AG09309 (cell line): ENCODE results near the gene GSAP.
"Not testable (repeated sequence)": the region's sequence is repeated elsewhere in the genome, so short reads cannot be mapped to it uniquely, and the experiment has no call there.

ENCODE experiments used
- DNase-seq: peaks from one replicate; pipeline ENCODE4 v3.0.0-alpha.2; 2010; ENCODE audit warnings: low read depth
- H3K4me3 ChIP-seq: 2 replicates; pipeline ENCODE4 v1.5.1; 2011; ENCODE audit warnings: mild to moderate bottlenecking, low read depth, low read length, moderate library complexity; ENCODE audit not compliant: control insufficient read depth
- TF ChIP-seq, protein P1 (sequence below): IDR thresholded peaks from 2 replicates; pipeline ENCODE4 v1.5.1; 2011; ENCODE audit warnings: mild to moderate bottlenecking, low read depth, low read length, inconsistent platforms; ENCODE audit not compliant: insufficient read depth, control insufficient read depth; ENCODE audit errors: missing control alignments

GSAP gene, protein sequence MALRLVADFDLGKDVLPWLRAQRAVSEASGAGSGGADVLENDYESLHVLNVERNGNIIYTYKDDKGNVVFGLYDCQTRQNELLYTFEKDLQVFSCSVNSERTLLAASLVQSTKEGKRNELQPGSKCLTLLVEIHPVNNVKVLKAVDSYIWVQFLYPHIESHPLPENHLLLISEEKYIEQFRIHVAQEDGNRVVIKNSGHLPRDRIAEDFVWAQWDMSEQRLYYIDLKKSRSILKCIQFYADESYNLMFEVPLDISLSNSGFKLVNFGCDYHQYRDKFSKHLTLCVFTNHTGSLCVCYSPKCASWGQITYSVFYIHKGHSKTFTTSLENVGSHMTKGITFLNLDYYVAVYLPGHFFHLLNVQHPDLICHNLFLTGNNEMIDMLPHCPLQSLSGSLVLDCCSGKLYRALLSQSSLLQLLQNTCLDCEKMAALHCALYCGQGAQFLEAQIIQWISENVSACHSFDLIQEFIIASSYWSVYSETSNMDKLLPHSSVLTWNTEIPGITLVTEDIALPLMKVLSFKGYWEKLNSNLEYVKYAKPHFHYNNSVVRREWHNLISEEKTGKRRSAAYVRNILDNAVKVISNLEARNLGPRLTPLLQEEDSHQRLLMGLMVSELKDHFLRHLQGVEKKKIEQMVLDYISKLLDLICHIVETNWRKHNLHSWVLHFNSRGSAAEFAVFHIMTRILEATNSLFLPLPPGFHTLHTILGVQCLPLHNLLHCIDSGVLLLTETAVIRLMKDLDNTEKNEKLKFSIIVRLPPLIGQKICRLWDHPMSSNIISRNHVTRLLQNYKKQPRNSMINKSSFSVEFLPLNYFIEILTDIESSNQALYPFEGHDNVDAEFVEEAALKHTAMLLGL

DNA sequence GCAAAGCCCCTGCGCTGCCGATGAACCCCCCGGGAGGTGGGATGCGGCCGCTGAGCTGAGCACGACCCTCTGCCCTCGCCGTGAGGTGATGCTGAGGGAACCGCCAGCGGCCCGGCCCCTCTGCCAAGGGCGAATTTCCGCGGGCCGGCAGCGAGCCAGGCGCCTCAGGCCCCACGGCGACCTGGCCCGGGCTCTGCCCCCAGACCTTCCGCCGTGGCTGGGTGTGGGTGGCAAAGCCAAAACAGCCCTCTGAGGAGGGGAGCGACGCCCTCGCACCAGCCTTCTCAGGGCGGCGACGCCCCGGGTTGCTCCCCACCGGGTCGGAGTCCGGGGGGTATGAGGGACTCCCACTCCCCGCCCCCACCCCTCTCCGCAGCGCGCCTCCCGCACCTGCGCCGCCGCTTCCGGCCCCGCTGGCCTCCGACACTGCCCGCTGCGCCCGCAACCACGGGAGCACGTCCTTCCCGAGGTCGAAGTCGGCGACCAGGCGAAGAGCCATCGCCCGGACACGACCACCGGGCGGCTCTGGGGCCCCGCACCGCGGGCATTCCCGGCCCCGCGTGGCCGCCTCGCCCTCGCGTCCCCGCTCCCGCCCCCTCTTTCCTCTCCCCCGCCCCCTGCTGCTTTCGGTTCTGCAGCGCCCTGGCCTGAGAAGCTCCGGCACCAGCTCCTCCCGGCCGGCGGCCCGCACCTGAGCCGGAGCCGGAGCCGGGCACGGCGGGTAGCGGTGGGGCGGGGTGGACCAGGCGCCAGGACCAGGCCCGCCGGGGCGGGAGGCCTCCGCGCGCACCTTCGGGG lies at the start of gene GSAP:
TSS of gene GSAP (minus strand) at position 527 of the 798 bp plus-strand sequence. CDS start at position 499, 28 bp downstream.
- TF ChIP-seq, protein P1, sequence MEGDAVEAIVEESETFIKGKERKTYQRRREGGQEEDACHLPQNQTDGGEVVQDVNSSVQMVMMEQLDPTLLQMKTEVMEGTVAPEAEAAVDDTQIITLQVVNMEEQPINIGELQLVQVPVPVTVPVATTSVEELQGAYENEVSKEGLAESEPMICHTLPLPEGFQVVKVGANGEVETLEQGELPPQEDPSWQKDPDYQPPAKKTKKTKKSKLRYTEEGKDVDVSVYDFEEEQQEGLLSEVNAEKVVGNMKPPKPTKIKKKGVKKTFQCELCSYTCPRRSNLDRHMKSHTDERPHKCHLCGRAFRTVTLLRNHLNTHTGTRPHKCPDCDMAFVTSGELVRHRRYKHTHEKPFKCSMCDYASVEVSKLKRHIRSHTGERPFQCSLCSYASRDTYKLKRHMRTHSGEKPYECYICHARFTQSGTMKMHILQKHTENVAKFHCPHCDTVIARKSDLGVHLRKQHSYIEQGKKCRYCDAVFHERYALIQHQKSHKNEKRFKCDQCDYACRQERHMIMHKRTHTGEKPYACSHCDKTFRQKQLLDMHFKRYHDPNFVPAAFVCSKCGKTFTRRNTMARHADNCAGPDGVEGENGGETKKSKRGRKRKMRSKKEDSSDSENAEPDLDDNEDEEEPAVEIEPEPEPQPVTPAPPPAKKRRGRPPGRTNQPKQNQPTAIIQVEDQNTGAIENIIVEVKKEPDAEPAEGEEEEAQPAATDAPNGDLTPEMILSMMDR: no peak
- peak within 1 kb of the TSS; percentile 65 for H3K4me3 ChIP-seq
- DNase-seq: no peak

DNA sequence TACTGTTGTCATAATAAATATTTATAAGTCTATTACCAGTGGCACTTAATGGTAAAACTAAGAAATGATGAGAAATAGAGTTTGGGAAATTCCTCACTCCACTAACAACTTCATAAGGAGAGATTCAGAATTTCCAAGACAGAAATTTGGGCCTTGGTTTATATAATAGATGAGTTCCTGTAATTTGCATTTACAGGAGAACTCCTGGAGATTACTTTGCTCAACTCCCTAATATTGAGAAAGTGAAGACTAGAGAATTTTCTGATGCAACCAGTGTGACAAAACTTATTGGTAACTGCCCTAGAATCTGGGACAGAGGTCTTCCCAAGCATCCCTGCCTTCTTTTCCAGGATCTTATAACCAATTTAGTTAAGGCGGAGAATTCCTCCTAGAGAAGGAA lies 49.1 kb upstream of the GSAP start:
- DNase-seq: no peak
- TF ChIP-seq, protein P1: no peak

DNA sequence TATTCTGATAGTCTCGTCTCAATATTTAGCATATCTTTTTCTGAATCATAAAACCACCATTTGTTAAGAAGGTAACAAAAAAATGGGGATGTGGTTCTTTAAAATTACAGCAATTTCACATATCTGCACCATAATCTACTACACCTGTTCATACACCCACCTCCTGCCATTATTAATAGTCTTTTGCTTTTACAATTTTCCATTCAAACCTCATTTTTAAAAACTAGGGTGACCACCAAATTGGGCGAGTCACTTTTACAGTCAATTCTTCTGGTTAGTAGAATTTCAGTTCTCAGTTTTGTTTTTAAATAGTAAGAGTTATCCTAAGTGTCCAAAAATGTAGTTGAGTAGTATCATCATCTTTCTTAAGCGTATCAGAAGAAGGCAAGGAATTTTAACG lies 48.4 kb upstream of the GSAP start:
- DNase-seq: no peak
- TF ChIP-seq, protein P1: no peak
- no peak overlapping the region for H3K4me3 ChIP-seq

More for the DNA sequence above, 49.1 kb upstream of the GSAP start:
- H3K4me3 ChIP-seq: no peak overlapping the region

DNA sequence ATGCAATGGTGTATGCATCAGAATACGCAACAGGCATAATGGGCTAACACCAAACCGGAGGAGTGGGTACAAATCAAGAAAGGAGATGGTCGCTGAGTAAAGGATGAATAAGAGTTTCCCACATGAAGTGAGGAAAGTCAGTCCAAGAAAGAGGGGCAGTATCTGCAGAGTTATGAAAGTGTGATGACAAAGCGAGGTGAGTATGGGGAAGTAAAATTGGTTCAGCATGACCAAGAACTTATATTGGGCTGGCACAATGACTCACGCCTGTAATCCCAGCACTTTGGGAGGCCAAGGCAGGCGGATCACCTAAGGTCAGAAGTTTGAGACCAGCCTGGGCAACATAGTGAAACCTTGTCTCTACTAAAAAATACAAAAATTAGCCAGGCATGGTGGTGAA lies 47.5 kb upstream of the GSAP start:
- H3K4me3 ChIP-seq: not testable (repeated sequence)
- peak; percentile 79 for DNase-seq

DNA sequence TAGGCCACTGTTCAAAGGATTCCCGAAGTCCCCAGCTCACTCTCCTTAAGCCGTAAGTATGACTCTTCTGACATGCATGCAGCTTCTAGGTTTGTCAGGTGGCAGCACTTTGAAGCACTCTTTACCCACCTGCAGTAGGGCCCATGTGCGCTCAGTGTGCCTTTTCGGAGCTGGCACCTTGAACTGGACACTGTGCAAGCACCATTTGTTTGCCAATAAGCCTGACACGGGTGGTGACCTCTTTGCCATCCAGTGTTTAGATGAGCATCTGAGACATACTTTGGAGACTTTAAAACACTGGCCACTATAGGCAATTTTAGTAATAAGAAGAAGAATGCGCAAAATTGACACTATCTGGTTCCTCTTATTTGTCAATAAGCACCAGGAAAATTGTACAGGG lies 45.7 kb upstream of the GSAP start:
- DNase-seq: no peak
- TF ChIP-seq, protein P1: no peak
- H3K4me3 ChIP-seq: no peak overlapping the region

DNA sequence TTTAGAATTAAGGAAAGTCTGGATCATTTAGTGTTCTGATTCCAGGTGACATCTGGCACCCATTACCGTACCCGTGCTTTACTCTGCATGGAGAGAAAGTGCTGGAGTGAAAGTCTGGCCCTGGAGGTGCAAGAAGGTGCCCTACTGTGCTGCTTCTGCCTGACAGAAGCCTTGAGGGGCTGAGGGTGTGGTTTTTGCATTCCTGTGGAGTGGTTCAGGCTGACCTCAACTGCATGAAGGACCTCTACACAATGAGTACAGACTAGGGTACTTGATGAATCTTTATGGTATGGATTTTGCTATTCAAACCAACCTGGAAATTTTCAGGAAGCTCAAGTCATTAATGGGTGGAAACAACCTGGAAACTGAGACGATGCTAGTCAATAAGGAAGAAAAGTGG lies 45.1 kb upstream of the GSAP start:
- TF ChIP-seq, protein P1: no peak
- DNase-seq: no peak
- H3K4me3 ChIP-seq: no peak overlapping the region
